RKO (cell line): ENCODE measurements around the gene GRIK4.

ENCODE experiments used
- DNase-seq: peaks from one replicate; pipeline ENCODE4 v3.0.0-alpha.2; 2016; ENCODE audit warnings: low spot score

Gene GRIK4

DNA sequence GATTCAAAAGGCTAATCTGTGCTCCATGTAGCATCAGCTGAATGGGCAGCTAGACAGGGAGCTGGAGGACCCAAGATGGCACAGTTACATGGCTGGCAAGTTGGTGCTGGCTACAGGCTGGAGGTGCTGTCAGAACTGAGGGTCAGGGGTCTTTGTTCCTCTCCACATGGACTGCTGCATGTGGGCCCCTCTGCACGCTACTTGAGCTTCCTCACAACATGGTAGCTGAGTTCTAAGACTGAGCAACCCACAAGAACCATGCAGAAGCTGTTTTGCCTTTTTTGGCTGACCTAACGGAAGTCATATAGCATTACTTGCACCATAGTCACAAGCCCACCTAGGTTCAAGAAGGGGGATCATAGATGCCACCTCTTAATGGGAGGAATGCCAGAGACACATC is 196.1 kb downstream of the GRIK4 start:
- DNase-seq, result no peak

DNA sequence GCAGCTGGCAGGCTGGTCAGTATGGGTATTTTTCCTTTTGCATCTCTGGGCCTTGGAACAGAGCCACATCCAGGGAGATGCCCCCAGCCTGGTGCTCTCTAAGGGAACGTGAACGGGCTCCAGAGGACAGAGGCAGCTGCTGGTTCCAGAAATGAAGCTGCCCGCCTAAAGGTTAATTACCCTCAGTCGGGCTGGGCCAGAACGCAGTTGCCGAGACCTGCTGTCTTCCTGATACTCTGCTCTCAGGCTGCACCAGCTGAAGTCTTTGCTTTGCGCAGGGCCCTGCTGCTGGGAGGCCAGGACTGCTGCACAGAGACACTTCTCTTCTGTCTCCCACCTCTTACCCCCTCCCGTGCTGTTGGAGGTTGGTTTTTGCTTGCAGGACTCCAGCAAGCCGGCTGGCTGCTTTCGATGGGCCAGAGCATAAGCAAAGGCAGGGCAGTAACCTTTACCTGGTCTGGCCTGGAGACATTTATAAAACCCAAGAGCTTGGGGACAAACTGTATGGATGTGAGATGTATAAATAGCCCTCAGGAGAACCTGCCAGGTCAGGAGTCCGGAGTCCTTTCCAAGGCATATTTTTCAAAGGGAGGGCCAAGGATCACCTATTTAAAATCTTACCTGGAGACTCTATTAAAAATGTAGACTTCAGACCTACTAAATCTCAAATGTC is 197.1 kb downstream of the GRIK4 start:
- DNase-seq, result no peak

DNA sequence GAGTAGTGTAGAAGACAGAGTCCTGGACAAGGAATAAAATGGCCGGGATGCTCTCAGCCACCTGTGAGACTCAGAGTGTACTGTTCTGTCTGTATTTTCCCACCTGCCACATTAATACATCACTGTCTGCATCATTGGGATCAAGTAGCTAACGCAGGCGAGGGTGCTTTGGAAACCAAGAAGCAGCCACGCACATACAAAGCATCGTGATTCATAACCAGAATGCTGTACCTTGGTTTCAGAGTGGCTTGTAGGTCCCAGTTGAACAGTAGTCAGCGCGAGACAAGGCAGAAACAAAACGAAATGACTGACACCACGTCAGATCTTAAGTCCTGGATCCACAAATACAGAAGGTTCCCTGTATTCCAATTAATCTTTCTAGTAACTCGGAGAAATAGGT is 198.3 kb downstream of the GRIK4 start:
- no peak for DNase-seq

DNA sequence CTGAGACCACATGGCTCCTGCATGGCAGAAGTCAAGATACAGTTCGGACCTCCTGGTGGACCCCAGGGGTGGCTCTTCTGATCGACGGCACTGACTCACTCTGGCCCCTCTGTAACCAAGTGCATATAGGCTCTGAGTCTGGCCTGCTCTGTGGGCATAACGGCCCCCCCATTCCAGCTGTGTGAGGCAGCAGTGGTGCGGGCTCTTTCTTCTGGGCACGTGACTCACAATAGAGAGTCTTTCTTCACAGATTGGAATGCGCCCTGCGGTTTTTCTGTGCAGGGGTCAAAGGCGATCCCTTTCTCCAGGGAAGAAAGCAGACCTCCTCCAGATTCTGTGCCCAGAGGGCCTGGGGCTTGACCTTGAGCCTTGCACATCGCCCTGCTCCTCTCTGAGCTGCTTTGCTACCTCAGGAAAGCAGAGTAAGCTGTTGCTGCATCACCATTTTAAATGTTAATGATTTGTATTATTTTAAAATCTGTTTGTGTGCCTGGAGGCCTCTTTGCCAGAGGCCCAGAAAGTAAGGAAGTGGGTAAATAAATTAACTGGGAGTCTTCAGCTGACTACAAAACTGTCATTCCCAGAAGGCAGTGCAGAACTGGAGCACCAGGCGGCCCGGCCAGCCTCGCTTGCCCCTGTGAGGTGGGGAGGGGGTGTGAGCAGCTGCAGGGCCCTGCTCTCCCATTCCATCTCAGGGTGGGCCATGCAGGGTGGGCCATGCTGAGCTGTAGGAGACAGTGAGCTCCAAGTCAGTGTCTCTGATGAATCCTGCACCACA is 199.0 kb downstream of the GRIK4 start:
- DNase-seq, result peak; percentile 55

DNA sequence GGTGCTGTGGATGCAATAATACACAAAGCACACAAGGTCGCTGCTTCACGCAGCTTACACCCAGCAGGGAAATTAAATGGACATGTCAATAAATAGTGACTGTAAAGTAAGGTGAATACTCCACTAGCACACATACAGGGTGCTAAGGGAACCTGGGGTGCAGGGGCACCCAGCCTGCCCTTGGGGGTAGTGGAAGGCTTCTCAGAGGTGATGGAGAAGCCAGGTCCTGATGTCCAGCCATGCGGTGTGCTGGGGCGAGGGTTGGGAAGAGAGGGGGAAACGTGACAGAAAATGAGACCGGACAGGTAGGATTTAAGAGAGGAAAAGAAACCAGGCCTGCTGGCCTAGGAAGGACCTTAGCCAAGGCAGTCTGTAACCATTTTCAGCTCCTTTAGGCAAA is 200.5 kb downstream of the GRIK4 start:
- no peak for DNase-seq

DNA sequence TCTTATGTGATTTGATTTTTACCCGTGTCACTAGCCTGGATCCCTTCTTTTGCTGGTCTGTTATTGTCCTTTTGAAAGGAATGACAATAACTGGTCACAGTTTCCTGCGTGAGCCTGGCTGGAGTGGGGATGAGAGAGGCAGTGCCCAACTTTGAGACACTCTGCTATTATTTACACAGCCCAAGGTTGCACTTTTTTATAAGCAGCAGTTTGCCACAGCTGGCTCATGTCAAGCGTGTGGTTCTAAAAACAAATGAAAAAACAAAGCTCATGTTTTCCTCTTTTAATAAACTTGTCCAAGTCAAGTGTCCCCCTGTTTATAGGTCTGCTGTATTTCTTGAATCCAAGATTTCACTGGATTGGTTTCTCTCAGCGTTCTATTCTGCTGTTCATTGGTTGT is 201.3 kb downstream of the GRIK4 start:
- DNase-seq, result no peak

DNA sequence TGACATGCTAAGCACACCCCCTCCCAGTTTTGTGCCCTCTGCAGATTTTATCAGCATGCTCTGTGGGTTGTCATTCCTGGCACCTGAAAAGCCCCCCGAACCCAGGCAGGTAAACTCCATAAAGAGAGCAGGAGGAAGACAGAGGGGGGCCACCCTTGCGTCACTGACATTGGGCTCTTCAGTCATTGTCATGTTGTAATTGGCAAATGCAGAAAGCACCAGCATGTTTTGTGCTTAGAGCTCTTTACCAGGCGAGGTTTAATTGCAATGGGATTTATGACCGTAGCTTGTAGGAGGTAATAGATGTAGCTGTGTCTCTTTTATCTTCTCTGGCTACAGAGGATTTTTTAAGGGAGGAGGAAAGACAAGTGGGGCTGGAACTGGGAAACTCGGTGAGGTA is 201.7 kb downstream of the GRIK4 start:
- DNase-seq, result no peak

DNA sequence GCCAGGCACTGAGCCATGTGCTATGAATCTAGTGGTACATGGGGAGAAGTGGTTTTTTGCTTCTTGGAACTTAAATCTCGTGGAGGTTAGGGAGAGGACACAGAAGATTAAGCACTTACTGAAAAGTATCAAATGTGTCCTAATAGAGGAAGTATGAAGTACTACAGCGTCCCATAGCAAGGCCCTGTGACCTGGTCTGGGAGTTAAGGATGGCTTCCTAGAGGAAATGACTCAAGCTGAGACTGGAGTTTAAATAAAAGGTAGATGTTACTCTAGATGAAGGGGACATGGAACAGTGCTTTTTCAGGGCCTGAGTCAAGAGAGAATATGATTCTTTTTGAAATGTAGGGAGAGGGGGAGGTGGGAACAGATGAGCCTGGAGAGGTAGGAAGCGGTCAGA is 202.9 kb downstream of the GRIK4 start:
- peak; percentile 23 for DNase-seq

DNA sequence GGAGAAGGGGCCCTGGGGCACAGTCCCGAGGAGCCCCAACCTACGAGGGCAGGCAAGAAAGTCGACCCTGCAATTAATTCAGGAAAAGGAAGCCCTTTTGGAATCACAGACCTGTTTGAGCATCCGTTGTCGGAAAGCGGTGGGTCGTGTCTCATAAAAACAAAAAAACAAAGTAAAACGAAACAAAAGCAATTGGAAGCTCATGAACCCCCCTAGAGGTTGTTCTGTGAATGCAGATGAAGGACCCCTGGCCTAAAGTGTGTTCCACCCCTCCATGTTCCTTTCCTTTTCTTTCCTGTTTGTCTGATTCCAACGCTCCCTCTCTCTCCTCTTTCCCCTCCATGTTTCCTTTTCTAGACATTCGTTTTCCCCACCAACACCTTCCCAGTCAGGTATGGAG is 203.7 kb downstream of the GRIK4 start:
- peak; percentile 22 for DNase-seq

DNA sequence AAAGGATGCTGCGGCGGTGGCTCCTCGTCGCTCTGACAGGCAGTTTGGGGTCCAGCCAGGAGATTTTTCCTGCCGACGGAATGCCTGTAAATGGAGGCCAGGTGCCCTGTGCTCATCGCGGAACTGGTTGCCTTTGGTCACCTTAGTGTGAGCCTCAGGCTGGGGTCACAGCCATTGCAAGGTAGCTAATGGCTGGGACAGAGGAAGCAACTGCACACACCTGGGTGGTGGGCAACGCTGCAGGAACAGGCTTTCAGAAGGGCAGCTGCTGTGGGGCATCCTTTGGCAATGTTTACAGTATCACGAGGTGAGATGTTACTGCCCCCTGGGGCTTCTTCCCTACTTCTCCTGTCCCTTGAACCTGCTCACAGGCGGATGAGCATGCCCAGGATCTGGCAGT is 205.5 kb downstream of the GRIK4 start:
- DNase-seq, result no peak

DNA sequence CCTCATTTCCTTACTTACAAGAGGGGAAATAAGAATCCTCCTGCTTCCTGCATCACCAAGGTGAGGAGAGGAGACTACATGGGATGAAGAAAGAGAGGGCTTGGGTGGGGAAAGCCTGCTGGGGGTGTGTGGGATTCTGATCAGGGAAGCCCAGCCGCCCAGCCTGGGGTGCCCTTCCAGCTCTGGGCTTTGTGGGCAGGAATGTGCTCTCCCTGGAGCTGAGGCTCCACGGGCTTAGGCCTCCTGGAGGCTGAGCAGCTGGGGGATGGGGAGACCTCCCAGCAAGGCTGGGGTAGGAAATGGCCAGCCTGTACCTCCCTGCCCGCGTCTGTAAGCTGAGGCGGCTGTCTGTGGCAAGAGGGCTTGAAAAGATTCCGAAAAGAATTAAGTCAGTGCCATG is 206.1 kb downstream of the GRIK4 start:
- DNase-seq, result no peak

DNA sequence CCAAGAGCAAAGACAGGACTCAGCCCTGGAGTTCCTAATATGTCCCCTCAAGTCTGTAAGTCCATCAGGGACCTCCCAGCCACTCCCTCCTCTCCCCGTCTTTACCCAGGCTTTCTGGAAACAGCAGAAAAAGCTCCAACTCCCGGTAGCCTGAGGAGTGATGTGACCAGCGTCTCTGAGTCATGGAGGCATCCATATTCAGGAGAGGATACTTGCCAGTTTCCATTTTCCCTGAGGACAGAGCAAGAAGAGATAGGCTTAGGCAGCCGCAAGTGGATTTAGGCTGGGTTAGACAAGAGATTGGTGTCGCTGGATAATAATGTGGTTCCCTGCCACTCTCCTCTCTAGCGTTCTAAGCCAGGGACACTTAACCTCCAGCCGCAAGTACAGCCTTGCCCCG is 206.6 kb downstream of the GRIK4 start:
- DNase-seq, result no peak

DNA sequence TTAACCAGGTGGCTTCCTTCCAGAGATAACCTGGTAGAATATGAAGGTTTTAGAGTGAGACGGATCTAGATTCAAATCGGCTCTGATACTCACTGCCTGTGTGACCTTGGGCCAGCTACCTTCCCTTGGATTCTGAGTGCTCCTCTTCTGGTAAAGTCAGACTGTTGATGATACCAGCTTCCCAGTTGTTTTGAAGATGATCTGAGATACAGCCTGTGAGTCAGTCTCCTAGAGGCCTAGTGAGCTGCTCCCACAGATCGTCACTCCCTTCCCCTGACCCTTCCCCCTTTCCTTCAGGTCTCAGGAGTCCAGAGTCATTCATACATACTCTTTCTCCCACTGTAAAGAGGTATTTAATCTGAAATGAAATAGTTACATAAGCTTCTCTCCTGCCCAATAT is 207.8 kb downstream of the GRIK4 start:
- DNase-seq, result no peak

DNA sequence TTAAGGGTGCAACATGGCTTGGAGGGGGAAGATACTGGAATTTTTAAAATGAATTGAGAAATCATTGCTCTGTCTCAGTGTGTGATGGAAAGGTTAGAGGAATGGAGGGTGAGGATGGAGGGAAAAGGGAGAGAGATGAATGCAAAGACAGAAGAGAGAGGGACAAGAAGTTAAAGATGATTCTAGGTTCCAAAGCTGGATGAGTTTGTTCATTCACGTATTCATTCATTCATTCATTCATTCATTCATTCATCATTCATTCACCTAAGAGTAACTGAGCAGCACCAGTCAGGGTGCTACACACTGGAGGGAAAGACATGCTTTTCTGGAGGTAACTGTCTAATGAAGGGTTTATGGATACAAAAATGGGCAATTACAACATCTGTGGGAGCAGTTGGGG is 209.2 kb downstream of the GRIK4 start:
- no peak for DNase-seq

DNA sequence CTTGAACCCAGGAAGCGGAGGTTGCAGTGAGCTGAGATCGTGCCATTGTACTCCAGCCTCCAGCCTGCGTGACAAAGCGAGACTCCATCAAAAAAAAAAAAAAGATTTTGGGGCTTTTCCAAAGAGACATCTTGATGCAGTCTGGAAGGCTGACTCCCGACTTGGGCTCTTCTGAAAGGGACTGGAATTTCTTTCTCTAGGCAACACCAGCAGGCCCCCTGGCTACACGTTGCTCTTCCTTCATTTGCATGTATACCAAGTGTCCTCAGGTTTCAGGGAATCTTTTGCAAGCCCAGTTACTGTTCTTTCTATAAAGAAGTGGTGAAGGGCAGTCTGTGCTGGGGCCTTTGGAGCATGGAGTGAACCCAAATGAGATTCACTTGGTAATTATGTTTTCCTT is 211.0 kb downstream of the GRIK4 start:
- no peak for DNase-seq

DNA sequence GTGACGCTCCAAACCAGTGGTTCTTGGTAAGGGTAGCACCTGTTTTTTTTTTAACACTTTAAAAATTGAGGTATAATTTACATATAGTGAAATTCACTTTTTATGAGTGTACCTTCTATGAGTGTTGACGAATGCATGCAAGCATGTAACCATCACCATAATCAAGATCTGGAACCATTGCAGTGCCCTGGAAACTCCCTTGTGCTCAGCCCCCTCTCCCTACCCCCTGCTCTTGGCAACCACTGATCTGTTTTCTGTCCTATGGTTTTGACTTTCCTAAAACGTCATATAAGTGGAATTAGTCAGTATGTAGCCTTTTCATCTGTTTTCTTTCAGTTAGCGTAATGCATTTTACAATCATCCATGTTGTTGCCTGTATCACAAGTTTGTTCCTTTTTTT is 212.2 kb downstream of the GRIK4 start:
- DNase-seq, result no peak

DNA sequence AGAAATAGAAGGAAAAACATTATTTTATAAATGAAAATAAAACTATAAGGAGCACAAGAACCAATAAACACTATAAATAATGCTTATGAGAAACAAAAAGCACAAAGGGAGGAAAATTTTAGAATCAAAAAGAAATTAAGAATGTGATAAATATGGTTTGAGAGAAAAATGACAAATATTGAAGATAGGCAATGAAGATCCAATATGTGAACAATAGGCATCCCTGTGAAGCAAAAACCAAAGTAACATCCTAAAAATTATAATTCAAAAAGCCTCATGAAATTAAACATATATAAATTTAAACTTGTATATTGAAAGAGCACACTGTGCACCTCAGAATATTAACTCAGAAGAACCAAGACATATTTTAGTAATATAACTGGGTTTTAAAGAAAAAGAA is 216.2 kb downstream of the GRIK4 start:
- no peak for DNase-seq

DNA sequence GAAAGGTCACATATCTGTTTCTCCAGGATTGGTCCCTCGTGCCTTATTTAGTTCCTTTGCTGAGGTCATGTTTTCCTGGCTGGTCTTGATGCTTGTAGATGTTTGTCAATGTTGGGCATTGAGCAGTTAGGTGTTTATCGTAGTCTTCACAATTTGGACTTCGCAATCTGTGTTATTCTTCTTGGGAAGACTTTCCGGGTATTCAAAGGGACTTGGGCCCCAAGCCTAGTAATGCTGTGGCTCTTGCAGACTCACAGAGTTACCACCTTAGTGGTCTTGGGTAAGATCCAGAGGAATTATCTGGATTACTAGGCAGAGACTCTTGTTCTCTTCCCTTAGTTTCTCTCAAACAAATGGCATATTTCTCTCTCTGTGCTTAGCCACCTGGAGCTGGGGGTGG is 223.5 kb downstream of the GRIK4 start:
- no peak for DNase-seq

DNA sequence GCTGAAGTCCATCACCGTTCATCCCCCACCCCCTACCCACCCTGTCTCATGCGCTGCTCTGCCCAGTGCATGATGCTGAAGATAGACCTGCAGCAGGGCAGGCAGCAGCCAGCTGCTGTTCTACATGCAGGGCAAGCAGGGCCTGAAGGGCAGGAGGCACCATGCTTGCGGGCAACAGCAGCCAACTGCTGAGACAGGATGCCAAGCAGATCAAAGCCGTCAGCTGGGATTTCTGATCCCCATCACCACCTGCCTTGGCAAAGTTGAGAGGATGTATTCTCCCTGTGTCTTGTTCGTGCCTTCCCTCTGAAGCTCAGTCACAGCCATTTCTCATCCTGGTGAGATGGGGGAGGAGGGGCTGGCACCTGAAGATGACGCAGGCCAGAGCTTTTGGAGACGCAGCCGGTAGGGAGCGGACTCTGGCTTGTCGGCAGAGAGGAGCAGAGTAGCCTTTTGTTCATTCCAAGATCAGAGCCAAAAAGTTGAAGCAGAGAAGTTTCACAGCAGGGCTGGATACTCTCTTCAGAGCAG is 227.0 kb downstream of the GRIK4 start:
- no peak for DNase-seq

DNA sequence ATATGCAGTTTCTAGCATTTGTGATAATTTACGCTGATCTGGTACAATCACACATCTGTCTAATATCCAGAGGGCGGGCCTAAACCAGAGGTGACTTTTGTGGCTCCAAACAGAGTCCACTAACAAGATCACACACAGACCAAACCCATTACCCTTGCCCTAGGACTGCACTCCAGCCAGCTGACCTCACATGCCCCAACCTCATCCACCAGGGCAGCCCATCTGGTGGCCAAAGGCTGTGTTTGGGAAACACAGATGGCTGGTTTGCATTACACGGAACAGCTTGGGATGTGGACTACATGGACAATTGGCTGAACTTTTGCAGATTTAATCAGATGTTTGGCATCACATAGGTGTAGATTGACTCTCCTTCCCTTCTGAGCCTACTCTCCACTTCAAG is 228.2 kb downstream of the GRIK4 start:
- no peak for DNase-seq

DNA sequence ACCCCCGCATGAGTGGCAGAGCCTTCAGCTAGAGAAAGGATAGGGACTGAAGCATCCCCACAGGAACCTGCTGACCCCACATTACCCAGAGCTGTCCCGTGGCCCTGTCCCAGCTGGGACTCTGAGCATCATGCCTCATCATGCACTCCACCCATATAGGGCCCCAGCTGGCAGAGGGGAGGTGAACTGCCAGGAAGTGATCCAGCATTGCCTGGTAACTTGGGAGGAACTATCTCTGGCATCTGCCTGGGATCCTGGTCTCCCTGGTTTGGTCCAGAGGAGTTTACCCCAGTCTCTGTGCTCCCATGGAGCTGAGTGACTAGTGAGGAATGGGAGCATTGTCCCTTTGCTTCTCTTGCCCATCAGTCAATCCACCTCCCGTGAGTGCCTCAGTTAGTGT is 228.8 kb downstream of the GRIK4 start:
- no peak for DNase-seq

DNA sequence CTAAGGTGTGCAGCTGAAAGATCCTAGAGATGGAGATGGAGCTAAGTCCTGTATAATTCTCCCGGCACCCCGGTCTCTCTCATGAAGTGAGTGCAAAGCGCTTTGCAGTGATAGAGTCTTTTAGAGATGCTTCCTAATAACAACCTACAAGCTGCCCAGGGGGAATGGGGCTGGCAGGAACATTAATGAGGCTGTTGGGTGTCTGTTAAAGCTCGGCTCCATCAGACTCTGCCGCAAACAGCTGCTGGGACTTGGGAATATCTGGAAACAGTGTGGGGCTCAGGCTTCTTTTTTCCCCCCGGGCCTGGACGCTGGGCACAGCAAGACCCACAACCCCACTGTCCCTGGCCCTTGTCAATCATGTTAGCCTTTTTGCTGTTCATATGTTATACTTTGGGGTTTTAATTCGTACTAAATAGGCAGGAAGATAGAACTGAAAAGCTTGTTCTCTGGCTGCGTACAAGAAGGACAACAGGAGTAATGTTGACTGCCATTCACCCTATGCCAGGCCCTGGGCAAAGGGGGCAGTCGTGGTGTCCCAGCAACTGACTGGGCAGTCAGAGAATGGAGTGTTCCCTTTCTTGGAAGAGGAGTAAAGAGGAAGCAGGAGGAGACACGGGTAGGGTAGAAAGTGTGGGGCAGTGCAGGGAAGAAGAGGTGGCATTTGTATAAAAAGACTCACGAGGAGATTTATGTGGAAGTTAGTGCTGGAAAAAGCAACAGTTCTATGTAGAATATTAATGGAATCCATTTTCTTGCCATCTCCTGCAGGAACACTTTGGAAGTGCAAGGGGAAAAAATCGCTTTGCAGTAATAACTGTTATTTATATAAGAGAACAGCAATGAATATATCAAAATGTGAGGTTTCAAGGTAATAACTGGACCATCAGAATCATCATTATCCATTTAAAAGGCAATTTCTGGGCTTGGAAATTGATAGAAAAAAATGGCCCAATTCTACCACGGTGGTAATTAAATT is 232.8 kb downstream of the GRIK4 start:
- no peak for DNase-seq

DNA sequence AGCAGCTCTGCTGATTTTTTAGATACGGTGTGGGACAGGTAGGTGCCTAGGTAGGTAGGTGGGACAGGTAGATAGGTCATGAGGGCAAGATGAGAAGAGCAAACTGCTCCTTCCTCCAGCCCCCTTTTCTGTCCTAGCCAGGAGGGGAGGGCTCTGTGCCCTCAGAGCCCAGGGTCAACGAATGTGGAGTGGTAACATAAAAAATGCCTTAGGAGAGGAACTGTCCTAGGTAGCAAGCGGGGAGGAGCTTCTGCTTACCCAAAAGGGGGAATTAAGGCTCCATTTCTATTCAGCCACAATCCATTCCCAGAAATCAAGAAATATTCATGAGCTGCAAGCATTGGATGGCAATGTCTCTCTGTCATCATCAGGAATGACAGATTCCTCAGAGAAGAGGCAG is 234.8 kb downstream of the GRIK4 start:
- DNase-seq, result no peak
